PC-3 (cell line): ENCODE results near the gene PTPRF.

ENCODE experiments used
- EZH2 ChIP-seq: fragments of 300-600 bp; sonication (generic); IDR thresholded peaks from one replicate; pipeline ENCODE4 v1.6.1; 2017; ENCODE audit warnings: antibody characterized with exemption, mild to moderate bottlenecking, low read length; ENCODE audit not compliant: unreplicated experiment
- TF ChIP-seq, protein P1 (sequence below): fragments of 300-600 bp; sonication (generic); conservative IDR thresholded peaks from 2 replicates; pipeline ENCODE4 v1.5.1; 2017; ENCODE audit warnings: antibody characterized with exemption, low read depth, mild to moderate bottlenecking, low read length

DNA sequence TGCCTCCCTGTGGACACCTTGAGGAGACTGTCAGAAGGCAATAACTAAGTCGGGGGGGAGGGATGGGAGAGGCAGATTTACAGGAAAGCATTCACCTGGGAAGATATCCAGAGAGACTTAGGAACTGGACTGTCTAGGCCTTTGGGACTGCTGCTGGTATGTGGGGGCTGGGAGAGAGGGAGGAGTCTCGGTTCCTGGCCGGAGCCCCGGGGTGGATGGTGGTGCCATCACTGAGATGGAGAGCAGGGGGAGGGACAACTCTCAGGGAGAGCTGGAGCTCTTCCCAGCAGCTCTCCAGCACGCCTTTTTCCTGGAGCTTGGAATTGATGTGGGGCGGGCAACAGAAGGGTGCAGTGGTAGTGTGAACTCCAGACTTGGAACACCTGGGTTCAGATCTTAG is 22.1 kb downstream of the PTPRF start:
- TF ChIP-seq, protein P1, sequence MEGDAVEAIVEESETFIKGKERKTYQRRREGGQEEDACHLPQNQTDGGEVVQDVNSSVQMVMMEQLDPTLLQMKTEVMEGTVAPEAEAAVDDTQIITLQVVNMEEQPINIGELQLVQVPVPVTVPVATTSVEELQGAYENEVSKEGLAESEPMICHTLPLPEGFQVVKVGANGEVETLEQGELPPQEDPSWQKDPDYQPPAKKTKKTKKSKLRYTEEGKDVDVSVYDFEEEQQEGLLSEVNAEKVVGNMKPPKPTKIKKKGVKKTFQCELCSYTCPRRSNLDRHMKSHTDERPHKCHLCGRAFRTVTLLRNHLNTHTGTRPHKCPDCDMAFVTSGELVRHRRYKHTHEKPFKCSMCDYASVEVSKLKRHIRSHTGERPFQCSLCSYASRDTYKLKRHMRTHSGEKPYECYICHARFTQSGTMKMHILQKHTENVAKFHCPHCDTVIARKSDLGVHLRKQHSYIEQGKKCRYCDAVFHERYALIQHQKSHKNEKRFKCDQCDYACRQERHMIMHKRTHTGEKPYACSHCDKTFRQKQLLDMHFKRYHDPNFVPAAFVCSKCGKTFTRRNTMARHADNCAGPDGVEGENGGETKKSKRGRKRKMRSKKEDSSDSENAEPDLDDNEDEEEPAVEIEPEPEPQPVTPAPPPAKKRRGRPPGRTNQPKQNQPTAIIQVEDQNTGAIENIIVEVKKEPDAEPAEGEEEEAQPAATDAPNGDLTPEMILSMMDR, result no peak
- no peak for TF ChIP-seq EZH2
